HG03565 (cell line): ENCODE results near the gene RREB1.
"Not testable (repeated sequence)": the region's sequence is repeated elsewhere in the genome, so short reads cannot be mapped to it uniquely, and the experiment has no call there.

Source experiments
- ATAC-seq: cut with Tn5 transposase; IDR thresholded peaks from one replicate; pipeline ENCODE4 v1.9.1; 2021; ENCODE audit warnings: mild to moderate bottlenecking, moderate library complexity; ENCODE audit not compliant: unreplicated experiment

RREB1 gene

GRCh38 chr6:7274525-7274924 lies 166.8 kb downstream of the RREB1 start:
- not testable (repeated sequence) for ATAC-seq

DNA sequence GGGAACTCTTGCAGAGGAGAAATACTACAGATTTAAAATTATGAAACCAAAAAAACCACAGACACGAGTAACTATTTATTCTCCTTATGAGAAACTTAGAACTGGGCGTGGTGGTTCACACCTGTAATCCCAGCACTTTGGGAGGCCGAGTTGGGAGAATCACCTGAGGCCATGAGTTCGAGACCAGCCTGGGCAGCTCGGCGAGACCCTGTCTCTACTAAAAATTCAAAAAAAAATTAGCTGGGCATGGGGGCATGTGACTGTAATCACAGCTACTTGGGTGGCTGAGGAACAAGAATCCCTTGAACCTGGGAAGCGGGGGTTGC lies 168.4 kb downstream of the RREB1 start:
- no peak for ATAC-seq

DNA sequence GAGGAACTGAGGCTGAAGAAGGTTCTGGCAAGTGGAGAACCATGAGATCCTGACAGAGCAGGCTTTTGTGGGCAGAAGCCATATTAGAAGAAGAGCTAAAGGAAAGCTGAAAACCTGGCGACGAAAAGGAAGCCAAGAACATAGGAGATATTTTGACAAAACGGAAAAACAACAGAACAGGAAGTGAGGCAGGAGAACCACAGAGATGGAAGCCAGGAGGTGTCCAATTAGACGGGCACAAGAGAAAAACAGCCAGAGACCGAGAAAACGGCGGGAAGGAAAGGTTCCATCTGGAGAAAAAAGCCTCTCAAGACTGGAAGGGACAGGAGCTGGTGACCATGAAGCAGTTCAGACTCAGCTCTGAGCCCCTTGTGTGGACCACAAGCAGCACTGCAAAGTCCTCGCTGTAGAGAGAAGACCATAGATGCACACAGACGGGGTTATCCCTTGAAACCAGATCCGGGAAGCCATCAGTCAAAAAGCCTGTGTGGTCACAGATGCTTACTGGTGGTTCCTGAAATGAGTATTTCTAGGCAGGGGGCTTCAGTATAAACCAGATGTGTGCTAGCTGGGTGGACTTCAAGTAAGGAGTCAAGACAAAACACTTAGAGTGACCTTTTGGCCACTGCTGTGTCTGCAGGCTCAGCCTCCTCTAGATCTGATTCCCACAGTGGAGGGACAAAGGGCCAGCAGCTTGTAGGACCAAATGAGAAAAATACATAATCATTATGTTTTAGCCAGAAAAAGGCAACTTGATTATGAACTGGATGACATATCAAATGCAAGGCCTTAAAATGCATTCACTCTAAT lies 174.5 kb downstream of the RREB1 start:
- ATAC-seq, result no peak

- no peak for ATAC-seq
Measured at GRCh38 chr6:7283676-7284075, 175.9 kb downstream of the RREB1 start.

- no peak for ATAC-seq
Measured at GRCh38 chr6:7285416-7285815, 177.7 kb downstream of the RREB1 start.

- ATAC-seq, result no peak
Measured at GRCh38 chr6:7290079-7290478, 182.3 kb downstream of the RREB1 start.

- ATAC-seq, result no peak
Measured at GRCh38 chr6:7292596-7293255, 185.0 kb downstream of the RREB1 start.

DNA sequence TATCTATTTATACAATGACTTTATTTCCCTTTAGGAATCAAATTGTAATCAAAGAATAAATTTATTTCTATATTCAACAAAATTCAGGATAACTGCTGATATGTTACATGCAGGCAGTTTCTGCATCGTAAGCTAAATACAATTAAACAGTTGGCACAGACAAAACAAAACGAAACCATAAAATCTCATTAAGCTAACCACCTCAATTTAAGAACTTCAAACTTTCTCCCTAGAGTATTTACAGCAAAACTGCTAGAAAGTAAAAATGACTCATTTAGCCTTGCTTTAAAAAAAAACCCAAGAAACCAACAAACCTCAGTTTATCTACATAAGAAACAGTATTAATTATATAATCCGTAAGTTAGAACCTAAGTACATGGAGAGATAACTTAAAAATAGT lies 188.2 kb downstream of the RREB1 start:
- ATAC-seq, result no peak

- no peak for ATAC-seq
Measured at GRCh38 chr6:7296602-7297001, 188.8 kb downstream of the RREB1 start.

DNA sequence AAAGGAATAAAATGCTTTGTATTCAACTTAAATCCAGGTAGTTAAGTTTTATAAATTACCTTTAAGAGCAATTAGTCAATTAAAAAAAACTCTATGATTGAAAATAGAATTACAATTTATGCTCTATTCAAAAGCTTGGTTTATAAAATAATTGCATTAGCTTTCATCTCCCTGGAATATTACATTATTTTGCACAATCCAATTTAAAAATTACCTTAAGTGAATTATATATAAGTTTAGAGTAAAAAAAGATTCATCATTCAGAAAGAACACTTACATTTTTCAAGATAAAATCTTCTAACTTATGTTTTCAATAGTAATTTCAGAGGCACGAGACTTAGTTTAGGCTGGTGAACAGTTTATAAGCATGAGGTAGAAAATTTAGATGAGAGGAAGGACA lies 190.4 kb downstream of the RREB1 start:
- no peak for ATAC-seq

GRCh38 chr6:7300926-7301325 lies 193.2 kb downstream of the RREB1 start:
- ATAC-seq, result no peak
